Heart left ventricle (tissue), 16 donors: Measurements from ENCODE around the gene GAS5. TPM values are rescaled to one million over a fixed set of nuclear protein-coding genes. Genes with fewer than 3 reads are reported as not detected.
"Not testable (repeated sequence)": the region's sequence is repeated elsewhere in the genome, so short reads cannot be mapped to it uniquely, and the experiment has no call there.

Source experiments
- ATAC-seq, 4 donors: fragments of 200-7000 bp; cut with Tn5 transposase; one replicate each; pipeline ENCODE4 v1.9.1; 2020 to 2022; ENCODE audit warnings: moderate library complexity in 4 of 4, mild to moderate bottlenecking in 3 of 4, moderate number of reproducible peaks in 1 of 4
- DNase-seq, 5 donors: peaks; one replicate each; pipeline ENCODE4 v3.0.0-alpha.2; 2020
- H3K27ac ChIP-seq, 12 donors: fragments of 200-600 bp; sonication (generic) in 4 of 12; one replicate each; pipeline versions ENCODE4 v1.5.0 to v1.8.0; 2016 to 2022; ENCODE audit warnings: mild to moderate bottlenecking in 2 of 12
- H3K27me3 ChIP-seq, 9 donors: fragments of 200-600 bp; sonication (generic) in 2 of 9; one replicate each; pipeline versions ENCODE4 v1.5.1 to v1.8.0; 2016 to 2022; ENCODE audit warnings: mild to moderate bottlenecking in 3 of 9
- H3K36me3 ChIP-seq, 9 donors: fragments of 200-600 bp; sonication (generic) in 2 of 9; one replicate each; pipeline versions ENCODE4 v1.5.0 to v1.8.0; 2018 to 2022; ENCODE audit warnings: mild to moderate bottlenecking in 2 of 9
- H3K4me1 ChIP-seq, 12 donors: fragments of 200-600 bp; sonication (generic) in 4 of 12; one replicate each; pipeline versions ENCODE4 v1.5.0 to v1.8.0; 2016 to 2022; ENCODE audit warnings: mild to moderate bottlenecking in 3 of 12
- H3K4me3 ChIP-seq, 12 donors: fragments of 200-600 bp; sonication (generic) in 4 of 12; one replicate each; pipeline versions ENCODE4 v1.5.0 to v1.8.0; 2017 to 2022; ENCODE audit warnings: mild to moderate bottlenecking in 9 of 12, moderate library complexity in 4 of 12
- H3K9me3 ChIP-seq, 12 donors: fragments of 200-600 bp; sonication (generic) in 4 of 12; one replicate each; pipeline versions ENCODE4 v1.5.0 to v1.8.0; 2016 to 2022; ENCODE audit warnings: mild to moderate bottlenecking in 1 of 12
- CTCF ChIP-seq, 12 donors: fragments of 200-600 bp; sonication (generic) in 4 of 12; IDR thresholded peaks; one replicate each; pipeline versions ENCODE4 v1.5.0 to v1.8.0; 2018 to 2022; ENCODE audit warnings: antibody characterized with exemption in 12 of 12, mild to moderate bottlenecking in 5 of 12
- POLR2A ChIP-seq, 2 donors: fragments of 450-650 bp; IDR thresholded peaks; one replicate each; pipeline ENCODE4 v1.6.1; 2017; ENCODE audit warnings: antibody characterized with exemption in 2 of 2, mild to moderate bottlenecking in 2 of 2, moderate library complexity in 2 of 2
- WGBS, 4 donors: extraction: QIAGEN DNeasy Blood & Tissue Kit in 2 of 4; methylation state at CpG; one replicate each; pipeline versions ENCODE4 v1.1.5 to v1.1.7; 2013 to 2018; 5-methylcytosine and 5-hydroxymethylcytosine counted together
- intact Hi-C, 10 donors: fragments of 100-400 bp; cut with DNase I; formaldehyde crosslinking; loops; one replicate each; pipeline versions ENCODE4 v1.11.1 to v1.14.2; 2022
- polyA plus RNA-seq, 2 donors: library from polyadenylated mRNA; stranded (reverse); fragments of 200-250 nt; gene quantifications; one replicate each; pipeline ENCODE4 v1.2.3, GENCODE V29; 2013
- total RNA-seq, 9 donors: library from RNA; depleted of rRNA in 2 of 9; stranded (reverse); fragments of >200 nt in 2 of 9; fragmentation: NEBNext Ultra II Directional in 3 of 9; extraction: Animal tissue kit (Norgen Biotek cat#: 25700) in 3 of 9; gene quantifications; one replicate each; pipeline versions ENCODE4 v1.1.0 to v1.2.4, GENCODE V29; 2016 to 2023
- donor health status: ischemic (EF 13 %, LVEDD 7.1; RV severe dilation, severe dysfunction).
- donor health status: healthy with polysubstance abuse.
- donor health status: DM: no; HTN: yes; CAD: no.
- donor health status: DM: no; HTN: no; CAD: no.
- donor health status: ischemic (EF 25% LVEDD 6.9; RV normal size, moderate dysfunction).
- donor health status: ischemic (EF 25% LVEDD 5.7; RV mildly dilated, moderate dysfunction).
- donor health status: healthy.
- donor health status: DM: yes; HTN: yes; CAD: no.
- donor health status: ischemic (EF 35%, LVEDD 5.7; RV mildly dilated, moderate dysfunction).
- donor health status: nonischemic (EF 11% LVEDD 7.7; RV severe dilation, severe dysfunction).
- donor health status: DM: yes; HTN: yes; CAD: no.
- donor health status: PGD.
- donor health status: ischemic (EF 29% LVEDD 5.4; RV normal size, mild dysfunction).
- donor health status: nonischemic (EF 23%, LVEDD 6.1; RV moderate dilation, normal function).

The GAS5 gene
- total and polyA plus RNA-seq, 11 donors, result 30.4 to 103 (median 52.4) TPM

DNA sequence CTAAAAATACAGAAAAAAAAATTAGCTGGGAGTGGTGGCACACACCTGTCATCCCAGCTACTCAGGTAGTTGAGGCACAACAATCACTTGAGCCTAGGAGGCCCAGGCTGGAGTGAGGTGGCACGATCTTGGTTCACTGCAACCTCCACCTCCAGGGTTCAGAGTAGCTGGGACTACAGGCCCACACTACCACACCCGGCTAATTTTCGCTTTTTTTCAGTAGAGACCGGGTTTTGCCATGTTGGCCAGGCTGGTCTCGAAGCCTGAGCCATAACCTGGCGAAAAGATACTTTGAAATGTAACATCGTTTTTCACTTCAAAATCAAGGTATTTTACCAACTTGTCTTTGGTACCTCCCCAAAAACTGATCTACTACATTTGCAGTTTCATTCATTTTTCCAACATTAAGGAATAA, 6.1 kb downstream of the GAS5 start:
- intact Hi-C loops, result loop anchor here in 1 of 10 donors (10.0 kb wide), 1 partner anchor 293 kb away; the partner anchor contains the start of gene RABGAP1L

DNA sequence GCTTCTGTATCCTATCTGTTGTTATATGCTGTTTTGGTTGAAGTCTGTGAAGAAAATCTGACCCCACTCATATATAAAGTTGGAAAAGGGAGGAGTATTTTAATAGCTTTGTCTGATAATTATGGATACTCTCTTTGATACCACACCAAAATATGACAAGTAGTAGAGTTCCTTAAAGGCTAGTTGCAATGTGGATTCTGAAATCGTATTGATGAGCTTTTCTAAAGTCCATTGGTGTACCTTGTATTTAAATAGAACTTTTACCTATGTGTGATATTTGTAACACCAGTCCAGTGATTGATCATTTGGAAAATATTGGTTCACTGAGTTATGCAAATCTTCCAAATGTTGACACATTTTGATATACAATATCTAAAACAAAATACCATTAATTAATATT, 7.7 kb downstream of the GAS5 start:
- Histone ChIP-seq H3K4me1 (peaks cover 0 to 15% (median 3%) of the 10 kb centered on the region in 12 donors), H3K27ac (no peak overlapping the region), H3K27me3 (no peaks in the 10 kb centered on the region), H3K36me3 (peaks cover 0 to 98% (median 76%) of the 10 kb centered on the region in 9 donors), H3K9me3 (no peaks in the 10 kb centered on the region), H3K4me3 (no peak overlapping the region)
- WGBS, 4 donors, result 87 to 97% (median 90%) methylated on average over 1 of the region's 1 CpG
- ATAC-seq, result no peak
- DNase-seq, result no peak
- intact Hi-C loops, result loop anchor here in 1 of 10 donors (10.0 kb wide), 1 partner anchor 295 kb away; the partner anchor contains the start of gene RABGAP1L
- TF ChIP-seq CTCF (IDR thresholded peaks at IDR 0.05) (no peak), POLR2A (IDR thresholded peaks at IDR 0.05) (no peak)

More for the DNA sequence above, 6.1 kb downstream of the GAS5 start:
- Histone ChIP-seq H3K9me3 (no peaks in the 10 kb centered on the region), H3K4me3 (no peak overlapping the region), H3K4me1 (peaks cover 5 to 32% (median 16%) of the 10 kb centered on the region in 12 donors), H3K27me3 (no peaks in the 10 kb centered on the region), H3K27ac (no peak overlapping the region), H3K36me3 (peaks cover 0 to 98% (median 77%) of the 10 kb centered on the region in 9 donors)
- TF ChIP-seq POLR2A (IDR thresholded peaks at IDR 0.05), result no peak
- no peak for TF ChIP-seq CTCF (IDR thresholded peaks at IDR 0.05)
- 94 to 96% (median 96%) methylated on average over 7 of the region's 7 CpGs for WGBS, 4 donors
- DNase-seq (no peak), ATAC-seq (peak in 2 of 4 donors; percentile 10 to 27)

DNA sequence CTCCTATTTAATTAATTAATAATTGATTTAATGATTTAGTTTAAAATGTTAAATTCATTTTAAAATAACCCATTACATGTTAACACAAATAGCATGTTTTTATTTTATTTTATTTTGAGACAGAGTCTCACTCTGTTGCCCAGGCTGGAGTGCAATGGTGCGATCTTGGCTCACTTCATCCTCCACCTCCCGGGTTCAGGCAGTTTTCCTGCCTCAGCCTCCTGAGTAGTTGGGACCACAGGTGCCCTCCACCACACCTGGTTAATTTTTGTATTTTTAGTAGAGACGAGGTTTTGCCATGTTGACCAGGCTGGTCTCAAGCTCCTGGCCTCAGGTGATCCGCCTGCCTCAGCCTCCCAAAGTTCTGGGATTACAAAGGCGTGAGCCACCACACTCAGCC, 8.2 kb downstream of the GAS5 start:
- intact Hi-C loops, DNase-seq, H3K27me3 ChIP-seq, H3K4me3 ChIP-seq, H3K4me1 ChIP-seq, H3K9me3 ChIP-seq, H3K27ac ChIP-seq, ATAC-seq: not testable (repeated sequence)
- 95 to 98% (median 97%) methylated on average over 5 of the region's 5 CpGs for WGBS, 4 donors
- peaks cover 0 to 98% (median 75%) of the 10 kb centered on the region in 9 donors for H3K36me3 ChIP-seq

DNA sequence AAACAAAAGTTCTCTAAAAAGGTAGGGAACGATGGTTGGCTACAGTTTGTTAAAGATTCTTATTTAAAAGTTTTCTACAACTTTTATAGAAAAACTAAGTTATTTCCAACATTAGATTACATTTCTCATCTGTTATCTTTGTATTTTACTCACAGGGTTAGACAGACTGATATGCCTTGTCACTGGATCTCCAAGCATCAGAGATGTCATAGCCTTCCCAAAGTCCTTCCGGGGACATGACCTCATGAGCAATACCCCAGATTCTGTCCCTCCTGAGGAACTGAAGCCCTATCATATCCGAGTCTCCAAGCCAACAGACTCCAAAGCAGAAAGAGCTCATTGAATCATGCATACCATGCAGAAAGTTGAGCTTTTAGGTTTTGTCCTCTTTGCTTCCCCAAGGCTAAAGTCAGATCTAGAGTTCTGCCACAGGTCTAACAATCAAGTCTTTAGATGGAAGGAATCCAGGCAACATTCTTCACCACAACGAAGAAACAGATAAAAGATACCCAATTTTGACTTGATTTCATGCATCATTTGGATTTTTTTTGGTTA, 10.3 kb downstream of the GAS5 start:
- H3K36me3 ChIP-seq, result peaks cover 0 to 97% (median 73%) of the 10 kb centered on the region in 9 donors

More for the DNA sequence above, 10.3 kb downstream of the GAS5 start:
- WGBS, 4 donors, result 73 to 77% (median 76%) methylated on average over 4 of the region's 4 CpGs
- Histone ChIP-seq H3K27ac (no peak overlapping the region), H3K4me3 (no peak overlapping the region), H3K4me1 (peaks cover 0 to 5% (median 0%) of the 10 kb centered on the region in 12 donors), H3K27me3 (no peaks in the 10 kb centered on the region), H3K9me3 (no peaks in the 10 kb centered on the region)
- intact Hi-C loops, result no loop called here
- TF ChIP-seq POLR2A (IDR thresholded peaks at IDR 0.05) (no peak), CTCF (IDR thresholded peaks at IDR 0.05) (no peak)
- ATAC-seq, result no peak
- no peak for DNase-seq
